Heart left ventricle (tissue), 13 donors: ENCODE measurements around the gene GREM2.

ENCODE experiments used
- POLR2A ChIP-seq, 2 donors: fragments of 450-650 bp; IDR thresholded peaks; one replicate each; pipeline ENCODE4 v1.6.1; 2017; ENCODE audit warnings: antibody characterized with exemption in 2 of 2, mild to moderate bottlenecking in 2 of 2, moderate library complexity in 2 of 2
- TF ChIP-seq, protein P1 (sequence below), 12 donors: fragments of 200-600 bp; sonication (generic) in 4 of 12; IDR thresholded peaks; one replicate each; pipeline versions ENCODE4 v1.5.0 to v1.8.0; 2018 to 2022; ENCODE audit warnings: antibody characterized with exemption in 12 of 12, mild to moderate bottlenecking in 5 of 12
- donor health status: ischemic (EF 13 %, LVEDD 7.1; RV severe dilation, severe dysfunction).
- donor health status: DM: no; HTN: yes; CAD: no.
- donor health status: DM: no; HTN: no; CAD: no.
- donor health status: ischemic (EF 25% LVEDD 6.9; RV normal size, moderate dysfunction).
- donor health status: ischemic (EF 25% LVEDD 5.7; RV mildly dilated, moderate dysfunction).
- donor health status: ischemic (EF 35%, LVEDD 5.7; RV mildly dilated, moderate dysfunction).
- donor health status: nonischemic (EF 11% LVEDD 7.7; RV severe dilation, severe dysfunction).
- donor health status: DM: yes; HTN: yes; CAD: no.
- donor health status: PGD.
- donor health status: ischemic (EF 29% LVEDD 5.4; RV normal size, mild dysfunction).
- donor health status: nonischemic (EF 23%, LVEDD 6.1; RV moderate dilation, normal function).

DNA sequence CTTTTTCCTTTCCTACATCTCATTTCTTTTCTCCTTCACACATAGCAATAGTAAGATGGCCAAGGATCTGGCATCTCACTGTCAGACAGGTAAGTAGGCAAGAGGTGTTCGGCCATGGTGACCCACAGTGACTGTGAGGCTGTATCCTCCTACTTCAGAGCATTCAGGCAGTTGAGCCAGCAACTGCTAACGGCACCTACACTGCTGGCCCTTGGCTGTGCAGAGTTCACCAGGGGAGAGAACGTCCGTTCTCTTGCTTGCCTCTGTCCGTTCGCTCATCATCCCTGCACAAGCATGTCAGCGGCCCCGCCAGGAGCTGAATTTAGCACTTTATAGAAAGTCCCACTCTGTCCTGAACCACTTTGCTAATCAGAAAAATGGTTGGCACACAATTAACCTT lies 113.6 kb downstream of the GREM2 start:
- TF ChIP-seq, protein P1, sequence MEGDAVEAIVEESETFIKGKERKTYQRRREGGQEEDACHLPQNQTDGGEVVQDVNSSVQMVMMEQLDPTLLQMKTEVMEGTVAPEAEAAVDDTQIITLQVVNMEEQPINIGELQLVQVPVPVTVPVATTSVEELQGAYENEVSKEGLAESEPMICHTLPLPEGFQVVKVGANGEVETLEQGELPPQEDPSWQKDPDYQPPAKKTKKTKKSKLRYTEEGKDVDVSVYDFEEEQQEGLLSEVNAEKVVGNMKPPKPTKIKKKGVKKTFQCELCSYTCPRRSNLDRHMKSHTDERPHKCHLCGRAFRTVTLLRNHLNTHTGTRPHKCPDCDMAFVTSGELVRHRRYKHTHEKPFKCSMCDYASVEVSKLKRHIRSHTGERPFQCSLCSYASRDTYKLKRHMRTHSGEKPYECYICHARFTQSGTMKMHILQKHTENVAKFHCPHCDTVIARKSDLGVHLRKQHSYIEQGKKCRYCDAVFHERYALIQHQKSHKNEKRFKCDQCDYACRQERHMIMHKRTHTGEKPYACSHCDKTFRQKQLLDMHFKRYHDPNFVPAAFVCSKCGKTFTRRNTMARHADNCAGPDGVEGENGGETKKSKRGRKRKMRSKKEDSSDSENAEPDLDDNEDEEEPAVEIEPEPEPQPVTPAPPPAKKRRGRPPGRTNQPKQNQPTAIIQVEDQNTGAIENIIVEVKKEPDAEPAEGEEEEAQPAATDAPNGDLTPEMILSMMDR (IDR thresholded peaks at IDR 0.05) = no peak
- TF ChIP-seq POLR2A (IDR thresholded peaks at IDR 0.05) = no peak
